Measurements from ENCODE around the gene COL8A1. TPM values are rescaled to one million over a fixed set of nuclear protein-coding genes. Genes with fewer than 3 reads are reported as not detected.
"Not testable (repeated sequence)": the region's sequence is repeated elsewhere in the genome, so short reads cannot be mapped to it uniquely, and the experiment has no call there.

Gene COL8A1
- total RNA-seq, 1 donor from 2014 or later, result 95.1 TPM

DNA sequence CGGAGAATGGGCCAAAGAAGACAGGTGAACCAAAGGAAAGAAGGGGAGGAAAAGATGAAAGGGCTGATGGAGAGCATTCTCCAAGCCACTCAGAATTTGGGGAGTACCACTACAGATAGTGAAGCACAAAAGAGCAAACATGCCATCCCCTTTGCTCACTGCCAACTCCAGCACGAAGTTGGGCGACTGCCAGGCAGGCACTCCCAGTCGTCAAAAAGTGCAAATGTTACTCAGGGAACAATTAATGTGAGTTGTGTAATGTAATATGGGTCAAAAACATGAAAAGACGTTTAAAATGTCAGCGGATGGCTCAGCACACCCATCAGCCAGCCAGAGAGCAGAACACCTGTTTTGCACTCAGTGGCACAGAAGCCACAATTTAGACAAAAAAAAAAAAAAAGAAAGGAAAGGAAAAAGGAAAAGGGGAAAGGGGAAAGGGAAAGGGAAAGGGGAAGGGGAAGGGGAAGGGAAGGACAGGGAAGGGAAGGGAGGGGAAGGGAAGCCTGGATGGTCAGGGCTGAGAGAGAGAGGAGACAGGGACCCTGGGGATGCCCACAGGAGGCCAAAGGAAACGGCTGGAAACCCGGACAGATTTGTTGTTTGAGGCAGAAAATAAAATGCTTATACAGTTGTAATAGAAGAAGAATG lies 82.7 kb downstream of the COL8A1 start:
- DNase-seq (peak; percentile 77), ATAC-seq (peak; percentile 74)
- H3K27me3 ChIP-seq, result no peaks in the 10 kb centered on the region
- no peak overlapping the region for H3K4me3 ChIP-seq
- H3K36me3 ChIP-seq, result no peaks in the 10 kb centered on the region
- intact Hi-C loops (cut with DNase I), result no loop called here
- no peaks in the 10 kb centered on the region for H3K9me3 ChIP-seq
- TF ChIP-seq CTCF (IDR thresholded peaks at IDR 0.05), result no peak
- no peaks in the 10 kb centered on the region for H3K4me1 ChIP-seq
- no peak overlapping the region for H3K27ac ChIP-seq

GRCh38 chr3:99721633-99722007 lies 83.2 kb downstream of the COL8A1 start:
- Histone ChIP-seq H3K4me1 (no peaks in the 10 kb centered on the region), H3K27me3 (no peaks in the 10 kb centered on the region), H3K36me3 (no peaks in the 10 kb centered on the region), H3K9me3 (no peaks in the 10 kb centered on the region), H3K4me3 (no peak overlapping the region), H3K27ac (no peak overlapping the region)
- ATAC-seq (no peak), DNase-seq (no peak)
- intact Hi-C loops (cut with DNase I), result no loop called here
- TF ChIP-seq CTCF (IDR thresholded peaks at IDR 0.05), result no peak

- H3K4me3 ChIP-seq, result no peak overlapping the region
- DNase-seq, result no peak
- no peaks in the 10 kb centered on the region for H3K27me3 ChIP-seq
- H3K27ac ChIP-seq, result no peak overlapping the region
- intact Hi-C loops (cut with DNase I), result no loop called here
- no peak for TF ChIP-seq CTCF (IDR thresholded peaks at IDR 0.05)
- ATAC-seq, result no peak
- H3K36me3 ChIP-seq, result no peaks in the 10 kb centered on the region
- H3K9me3 ChIP-seq, result no peaks in the 10 kb centered on the region
- no peaks in the 10 kb centered on the region for H3K4me1 ChIP-seq
Measured at GRCh38 chr3:99724276-99724675, 85.9 kb downstream of the COL8A1 start.

- ATAC-seq (peak; percentile 34), DNase-seq (no peak)
- H3K4me1 ChIP-seq, result no peaks in the 10 kb centered on the region
- no peak for TF ChIP-seq CTCF (IDR thresholded peaks at IDR 0.05)
- no peaks in the 10 kb centered on the region for H3K36me3 ChIP-seq
- no peak overlapping the region for H3K4me3 ChIP-seq
- no peaks in the 10 kb centered on the region for H3K9me3 ChIP-seq
- intact Hi-C loops (cut with DNase I), result no loop called here
- H3K27me3 ChIP-seq, result no peaks in the 10 kb centered on the region
- H3K27ac ChIP-seq, result no peak overlapping the region
Measured at GRCh38 chr3:99730870-99731269, 92.5 kb downstream of the COL8A1 start.

DNA sequence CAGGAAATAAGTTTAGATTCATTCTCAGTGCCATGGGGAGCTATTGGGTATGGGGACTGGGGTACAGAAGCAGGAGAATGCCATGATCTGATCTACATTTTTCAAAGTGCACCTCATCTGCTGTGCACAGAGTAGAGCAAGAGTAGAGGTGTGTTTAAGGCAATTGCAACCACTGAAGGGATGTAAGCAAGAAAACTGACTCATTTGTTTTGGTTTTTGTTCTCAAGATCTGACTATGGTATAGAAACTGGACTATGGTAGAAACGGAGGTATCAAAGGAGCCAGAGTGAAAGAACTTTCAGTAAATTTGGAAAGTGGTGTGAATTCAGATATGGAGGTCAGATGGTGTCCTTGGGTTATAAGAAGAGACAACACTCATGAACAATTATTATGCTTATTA lies 93.1 kb downstream of the COL8A1 start:
- H3K27me3 ChIP-seq, result no peaks in the 10 kb centered on the region
- intact Hi-C loops (cut with DNase I), result no loop called here
- no peak overlapping the region for H3K27ac ChIP-seq
- no peaks in the 10 kb centered on the region for H3K4me1 ChIP-seq
- ATAC-seq (no peak), DNase-seq (no peak)
- no peak for TF ChIP-seq CTCF (IDR thresholded peaks at IDR 0.05)
- no peaks in the 10 kb centered on the region for H3K36me3 ChIP-seq
- no peak overlapping the region for H3K4me3 ChIP-seq
- H3K9me3 ChIP-seq, result no peaks in the 10 kb centered on the region

- H3K27ac ChIP-seq; intact Hi-C loops (cut with DNase I); DNase-seq: not testable (repeated sequence)
Measured at GRCh38 chr3:99740371-99740770, 102.0 kb downstream of the COL8A1 start.

More at GRCh38 chr3:99740371-99740770, 102.0 kb downstream of the COL8A1 start:
- H3K4me1 ChIP-seq, H3K9me3 ChIP-seq, ATAC-seq, H3K36me3 ChIP-seq, H3K4me3 ChIP-seq, H3K27me3 ChIP-seq: not testable (repeated sequence)
